GM20431 (cell line): Measurements from ENCODE around the gene SBF1.

Experiments
- in situ Hi-C: fragments of 300-500 bp; cut with MseI, MboI; formaldehyde crosslinking; loops from one replicate; pipeline ENCODE4 v1.15.0; 2020; ENCODE audit warnings: low sequenced_read_pairs; ENCODE audit not compliant: unreplicated experiment

SBF1 gene

DNA sequence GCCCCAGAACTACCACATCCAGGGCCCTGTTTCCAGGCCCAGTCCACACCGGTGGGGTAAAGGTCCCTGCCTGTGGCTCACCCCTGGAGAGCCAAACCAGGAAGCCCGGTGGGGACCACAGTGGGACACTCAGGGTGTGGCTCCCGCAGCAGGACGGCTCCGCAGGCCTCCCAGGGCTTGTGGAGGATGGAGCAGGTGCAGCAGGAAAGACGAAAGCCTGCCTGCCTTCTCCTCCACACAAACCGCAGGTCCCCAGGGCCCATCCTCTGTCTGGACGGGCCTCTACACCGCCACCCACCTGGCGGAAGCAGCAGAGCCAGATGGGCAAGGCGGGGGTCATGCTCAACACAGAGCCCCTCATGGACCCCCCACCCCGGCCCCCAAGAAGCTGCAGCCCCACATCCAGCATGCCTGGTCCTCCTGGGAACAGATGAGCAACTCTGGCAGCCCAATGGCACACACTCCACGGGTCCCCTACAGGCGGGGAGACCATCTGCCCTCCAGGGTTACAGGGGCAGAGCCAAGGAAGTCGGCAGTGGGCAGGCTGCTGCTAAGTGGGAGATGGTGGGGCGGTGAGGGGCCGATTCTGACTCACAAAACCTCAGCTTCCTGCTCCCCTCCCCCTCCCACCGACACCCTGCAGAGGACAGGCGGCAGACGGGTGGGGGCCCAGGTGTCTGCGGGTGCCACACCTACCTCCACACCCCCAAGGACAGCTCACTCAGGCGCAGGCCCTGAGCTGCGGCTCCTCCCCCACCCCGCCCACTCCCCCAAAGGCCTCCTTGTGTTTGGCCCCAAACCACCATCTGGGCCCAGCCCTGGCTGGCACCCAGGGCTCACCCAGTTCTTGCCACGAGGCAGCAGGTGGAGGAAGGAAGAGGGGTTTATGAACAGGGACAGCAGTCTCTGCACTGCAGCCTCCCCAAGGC, 5.2 kb downstream of the SBF1 start:
- in situ Hi-C loops, result no loop called here

DNA sequence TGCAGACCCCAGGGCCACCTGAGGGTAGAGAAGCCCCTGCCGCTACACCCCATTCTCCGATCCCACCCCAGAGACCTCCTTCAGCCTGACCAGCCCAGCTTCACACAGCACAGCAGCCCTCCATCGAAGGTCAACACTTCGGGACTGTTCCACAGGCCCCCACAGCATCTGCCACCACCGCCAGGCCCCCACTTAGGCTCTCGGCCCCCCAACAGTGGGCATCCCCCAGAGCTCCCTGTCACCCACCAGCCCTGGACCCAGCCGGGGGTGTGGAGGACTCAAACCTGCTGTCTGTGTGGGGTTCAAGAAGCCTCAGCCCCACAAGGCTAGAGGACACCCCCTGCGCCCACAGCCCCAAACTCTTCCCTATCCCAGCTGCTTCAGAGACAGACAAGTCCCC, 6.2 kb downstream of the SBF1 start:
- in situ Hi-C loops, result no loop called here

- in situ Hi-C loops, result no loop called here
These were observed 6.9 kb downstream of the SBF1 start for GRCh38 chr22:50467773-50468440.

GRCh38 chr22:50467341-50467740, 7.5 kb downstream of the SBF1 start:
- in situ Hi-C loops, result no loop called here

- in situ Hi-C loops, result no loop called here
These were observed 9.5 kb downstream of the SBF1 start for GRCh38 chr22:50465066-50465930.

DNA sequence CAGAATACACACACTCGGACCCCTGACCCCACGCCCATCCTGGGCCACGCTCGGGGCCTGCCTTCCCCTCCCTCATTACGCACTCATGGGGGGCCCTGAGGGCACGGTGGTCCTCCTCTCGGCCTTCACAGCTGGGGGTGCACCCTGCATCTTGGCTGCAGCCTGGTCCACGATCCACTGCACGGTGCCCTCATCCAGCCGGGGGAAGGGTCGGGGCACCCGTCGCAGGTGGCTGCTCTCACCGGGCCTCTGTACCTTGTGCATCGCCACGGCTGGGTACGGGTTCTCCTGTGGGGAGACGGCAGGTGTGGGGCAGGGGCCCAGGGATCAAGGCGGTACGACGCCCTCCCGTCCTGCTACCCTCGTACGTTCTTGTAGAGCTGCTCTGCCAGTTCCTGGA, 10.4 kb downstream of the SBF1 start:
- in situ Hi-C loops, result no loop called here

- in situ Hi-C loops, result no loop called here
These were observed 11.5 kb downstream of the SBF1 start for GRCh38 chr22:50463188-50463900.

GRCh38 chr22:50461979-50462540, 12.8 kb downstream of the SBF1 start:
- in situ Hi-C loops, result no loop called here

GRCh38 chr22:50461536-50461935, 13.3 kb downstream of the SBF1 start:
- in situ Hi-C loops, result no loop called here

- in situ Hi-C loops, result no loop called here
These were observed 13.9 kb downstream of the SBF1 start for GRCh38 chr22:50460938-50461337.

GRCh38 chr22:50459496-50460140, 15.2 kb downstream of the SBF1 start:
- in situ Hi-C loops, result no loop called here

- in situ Hi-C loops, result no loop called here
These were observed 15.8 kb downstream of the SBF1 start for GRCh38 chr22:50459016-50459415.

GRCh38 chr22:50456466-50457234, 18.2 kb downstream of the SBF1 start:
- in situ Hi-C loops, result no loop called here

DNA sequence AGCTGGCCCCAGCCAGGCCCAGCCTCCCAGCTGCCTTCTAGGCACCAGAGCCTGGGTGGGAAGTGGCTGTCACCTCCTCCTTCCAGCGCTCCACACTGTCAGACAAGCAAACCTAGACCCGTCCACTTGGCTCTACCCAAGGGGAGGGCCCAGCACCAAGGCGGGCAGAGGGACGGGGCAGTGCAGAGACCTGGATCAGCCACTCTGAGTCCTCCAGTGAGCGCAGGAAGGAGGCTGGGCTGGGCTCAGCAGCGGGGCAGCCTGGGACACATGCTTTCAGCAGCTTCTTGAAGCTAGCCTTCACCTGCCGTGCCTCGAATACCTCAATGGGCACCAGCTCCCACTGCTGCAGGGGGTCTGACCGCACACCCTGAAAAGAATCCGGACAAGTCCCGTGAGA, 18.8 kb downstream of the SBF1 start:
- in situ Hi-C loops, result no loop called here

- in situ Hi-C loops, result no loop called here
These were observed 19.6 kb downstream of the SBF1 start for GRCh38 chr22:50455201-50455600.

DNA sequence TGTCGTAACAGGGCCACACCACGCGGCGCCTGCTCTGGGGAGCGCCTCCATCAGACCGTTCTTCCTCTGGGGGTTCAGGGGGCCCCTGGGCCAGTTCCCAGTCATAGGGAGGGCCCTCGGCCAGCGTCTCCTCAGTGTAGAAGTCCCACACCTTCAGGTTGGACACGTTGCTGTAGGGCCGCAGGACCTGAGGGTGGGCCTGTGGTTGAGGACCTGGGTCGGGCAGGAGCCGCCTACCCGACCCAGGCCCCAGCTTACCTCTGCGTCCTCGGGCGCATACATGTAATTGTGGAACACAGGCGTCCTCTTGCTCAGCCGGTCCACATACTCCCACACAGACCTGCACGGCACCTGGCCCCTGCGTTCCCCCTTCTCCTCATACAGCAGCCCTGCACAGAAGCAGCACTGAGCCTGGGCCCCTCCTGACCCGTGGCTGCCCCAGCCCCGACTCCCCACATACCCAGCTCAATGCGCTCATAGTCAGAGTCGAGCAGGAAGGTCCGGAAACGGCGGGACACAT, 20.2 kb downstream of the SBF1 start:
- in situ Hi-C loops, result no loop called here

DNA sequence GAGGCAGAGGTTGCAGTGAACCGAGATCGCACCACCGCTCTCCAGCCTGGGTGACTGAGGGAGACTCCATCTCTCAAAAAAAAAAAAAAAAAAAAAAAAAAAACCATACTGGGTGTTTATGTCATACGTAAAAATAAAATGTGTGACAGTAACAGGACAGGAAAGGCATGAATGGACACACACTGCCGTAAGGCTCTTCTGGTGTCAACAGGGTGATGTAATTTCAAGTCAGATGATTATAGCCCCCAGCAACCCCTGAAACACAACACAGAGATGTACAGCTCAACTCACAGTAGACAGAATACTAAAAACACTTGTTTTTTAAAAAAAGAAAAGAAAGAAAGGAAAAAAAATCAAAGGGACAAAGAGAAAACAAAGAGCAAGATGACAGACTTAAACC, 22.2 kb downstream of the SBF1 start:
- in situ Hi-C loops, result no loop called here
